ENCODE data around the gene PLEKHM1.
"Not testable (repeated sequence)": the region's sequence is repeated elsewhere in the genome, so short reads cannot be mapped to it uniquely, and the experiment has no call there.

DNA sequence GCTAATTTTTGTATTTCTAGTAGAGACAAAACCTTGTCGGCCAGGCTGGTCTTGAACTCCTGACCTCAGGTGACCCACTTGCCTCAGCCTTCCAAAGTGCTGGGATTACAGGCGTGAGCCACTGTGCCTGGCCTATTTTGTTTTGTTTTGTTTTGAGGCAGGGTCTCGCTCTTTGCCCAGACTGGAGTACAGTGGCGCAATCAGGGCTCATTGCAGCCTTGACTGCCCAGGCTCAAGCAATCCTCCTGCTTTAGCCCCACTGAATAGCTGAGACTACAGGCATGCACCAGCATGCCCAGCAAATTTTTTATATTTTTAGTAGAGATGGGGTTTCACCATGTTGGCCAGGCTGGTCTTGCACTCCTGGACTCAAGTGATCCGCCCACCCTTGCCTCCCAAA lies 30.1 kb downstream of the PLEKHM1 start:
- TF ChIP-seq, protein P1, sequence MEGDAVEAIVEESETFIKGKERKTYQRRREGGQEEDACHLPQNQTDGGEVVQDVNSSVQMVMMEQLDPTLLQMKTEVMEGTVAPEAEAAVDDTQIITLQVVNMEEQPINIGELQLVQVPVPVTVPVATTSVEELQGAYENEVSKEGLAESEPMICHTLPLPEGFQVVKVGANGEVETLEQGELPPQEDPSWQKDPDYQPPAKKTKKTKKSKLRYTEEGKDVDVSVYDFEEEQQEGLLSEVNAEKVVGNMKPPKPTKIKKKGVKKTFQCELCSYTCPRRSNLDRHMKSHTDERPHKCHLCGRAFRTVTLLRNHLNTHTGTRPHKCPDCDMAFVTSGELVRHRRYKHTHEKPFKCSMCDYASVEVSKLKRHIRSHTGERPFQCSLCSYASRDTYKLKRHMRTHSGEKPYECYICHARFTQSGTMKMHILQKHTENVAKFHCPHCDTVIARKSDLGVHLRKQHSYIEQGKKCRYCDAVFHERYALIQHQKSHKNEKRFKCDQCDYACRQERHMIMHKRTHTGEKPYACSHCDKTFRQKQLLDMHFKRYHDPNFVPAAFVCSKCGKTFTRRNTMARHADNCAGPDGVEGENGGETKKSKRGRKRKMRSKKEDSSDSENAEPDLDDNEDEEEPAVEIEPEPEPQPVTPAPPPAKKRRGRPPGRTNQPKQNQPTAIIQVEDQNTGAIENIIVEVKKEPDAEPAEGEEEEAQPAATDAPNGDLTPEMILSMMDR (IDR thresholded peaks at IDR 0.05; ENCODE audit: poor library complexity), result not testable (repeated sequence)
- not testable (repeated sequence) for TF ChIP-seq EZH2 (IDR thresholded peaks at IDR 0.05; ENCODE audit: borderline replicate concordance); EZH2phosphoT487 (IDR thresholded peaks at IDR 0.05; ENCODE audit: low read depth, severe bottlenecking, unreplicated experiment)
